SU-DHL-6 (cell line): ENCODE data around the gene ATXN7.

Source experiments
- H2AFZ ChIP-seq: fragments of 200-600 bp; sonication (generic); 2 replicates; pipeline ENCODE4 v1.6.1; 2014; ENCODE audit warnings: low read depth, mild to moderate bottlenecking, moderate library complexity, mixed read lengths, antibody characterized with exemption, low read length; ENCODE audit not compliant: severe bottlenecking
- H3F3A ChIP-seq: fragments of 200-600 bp; shearing (Covaris generic); 2 replicates; pipeline ENCODE4 v1.6.0; 2016; ENCODE audit warnings: antibody characterized with exemption, mild to moderate bottlenecking; ENCODE audit not compliant: insufficient read depth
- H3K27ac ChIP-seq: fragments of 200-600 bp; sonication (generic); 2 replicates; pipeline ENCODE4 v1.5.1; 2016; ENCODE audit warnings: low read depth, mild to moderate bottlenecking, low read length, moderate library complexity, mixed read lengths
- H3K27me3 ChIP-seq: fragments of 200-600 bp; sonication (generic), shearing (Covaris generic); 2 replicates; pipeline ENCODE4 v1.6.0; 2014; ENCODE audit warnings: mild to moderate bottlenecking, low read length
- H3K36me3 ChIP-seq: fragments of 200-600 bp; sonication (generic); 2 replicates; pipeline ENCODE4 v1.6.1; 2014; ENCODE audit warnings: mild to moderate bottlenecking, low read length, mixed read lengths
- H3K4me2 ChIP-seq: fragments of 300-600, 200-600 bp; shearing (Covaris generic), sonication (generic); 2 replicates; pipeline ENCODE4 v1.6.0; 2014; ENCODE audit warnings: low read length, low read depth, mild to moderate bottlenecking; ENCODE audit not compliant: poor library complexity, severe bottlenecking
- H3K4me3 ChIP-seq: fragments of 200-600 bp; sonication (generic); 2 replicates; pipeline ENCODE4 v1.5.1; 2014; ENCODE audit warnings: antibody characterized with exemption, low read length, mild to moderate bottlenecking, mixed read lengths; ENCODE audit not compliant: insufficient read depth, poor library complexity, severe bottlenecking
- H3K79me2 ChIP-seq: fragments of 200-600 bp; sonication (generic); 2 replicates; pipeline ENCODE4 v1.6.1; 2014; ENCODE audit warnings: mild to moderate bottlenecking, low read length, moderate library complexity; ENCODE audit not compliant: insufficient read depth
- H3K9ac ChIP-seq: fragments of 200-600 bp; sonication (generic); 2 replicates; pipeline ENCODE4 v1.7.0; 2014; ENCODE audit warnings: mild to moderate bottlenecking, low read length
- H3K9me2 ChIP-seq: fragments of 200-600 bp; sonication (generic); replicated peaks from 2 replicates; pipeline ENCODE4 v1.6.1; 2014; ENCODE audit warnings: low read length; ENCODE audit not compliant: insufficient read depth
- H3K9me3 ChIP-seq: fragments of 200-600 bp; sonication (generic); 2 replicates; pipeline ENCODE4 v1.6.1; 2014; ENCODE audit warnings: low read length, mixed read lengths; ENCODE audit not compliant: insufficient read depth
- H4K20me1 ChIP-seq: fragments of 200-600 bp; sonication (generic); 2 replicates; pipeline ENCODE4 v1.6.1; 2014; ENCODE audit warnings: low read depth, mild to moderate bottlenecking, antibody characterized with exemption, low read length, moderate library complexity, mixed read lengths
- CTCF ChIP-seq: fragments of 200-600 bp; sonication (generic); IDR thresholded peaks from one replicate; pipeline ENCODE4 v1.5.1; 2017; ENCODE audit warnings: antibody characterized with exemption, mild to moderate bottlenecking, low read length, moderate library complexity; ENCODE audit not compliant: insufficient read depth, poor library complexity, severe bottlenecking
- EZH2phosphoT487 ChIP-seq: fragments of 200-600 bp; sonication (generic), shearing (Covaris generic); conservative IDR thresholded peaks from 2 replicates; pipeline ENCODE4 v1.6.1; 2018; ENCODE audit warnings: mild to moderate bottlenecking, antibody characterized with exemption, low read length, moderate library complexity, mixed read lengths

The ATXN7 gene

GRCh38 chr3:63857311-63857710 lies 6.4 kb upstream of the ATXN7 start:
- H3K9me2 ChIP-seq, result no peaks in the 10 kb centered on the region
- no peak overlapping the region for H3K4me2 ChIP-seq
- TF ChIP-seq CTCF (no peak), EZH2phosphoT487 (no peak)
- 0 out of 2 replicates have a peak, but pooled peaks cover 5% of the 10 kb centered on the region for H4K20me1 ChIP-seq
- H3K27me3 ChIP-seq, result no peaks in the 10 kb centered on the region
- no peak overlapping the region for H2AFZ ChIP-seq
- H3F3A ChIP-seq, result no peaks in the 10 kb centered on the region
- peaks cover 94% of the 10 kb centered on the region for H3K79me2 ChIP-seq
- H3K4me3 ChIP-seq, result no peak overlapping the region
- H3K27ac ChIP-seq, result no peak overlapping the region
- H3K9me3 ChIP-seq, result no peaks in the 10 kb centered on the region
- H3K9ac ChIP-seq, result no peak overlapping the region
- H3K36me3 ChIP-seq, result no peaks in the 10 kb centered on the region

DNA sequence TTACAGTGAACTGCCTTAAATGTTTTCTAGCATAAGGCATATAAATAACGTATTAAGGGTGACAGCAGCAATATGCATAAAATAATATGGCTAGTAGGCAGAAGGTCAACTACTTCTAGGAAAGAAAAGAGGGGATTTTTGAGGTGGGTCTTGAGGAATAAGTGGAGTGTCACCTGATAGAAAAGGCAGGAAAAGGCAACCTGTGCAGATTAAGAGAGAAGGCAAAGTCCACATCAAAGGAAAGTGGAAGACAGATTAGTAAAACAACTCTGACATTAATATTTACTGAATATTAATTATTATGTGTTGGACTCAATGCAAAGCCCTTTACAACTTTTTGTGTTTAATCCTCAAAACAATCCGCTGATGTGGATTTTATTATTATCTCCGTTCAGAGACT lies 2.9 kb upstream of the ATXN7 start:
- H3K27me3 ChIP-seq, result no peaks in the 10 kb centered on the region
- H3K36me3 ChIP-seq, result no peaks in the 10 kb centered on the region
- 0 out of 2 replicates have a peak, but pooled peaks cover 5% of the 10 kb centered on the region for H4K20me1 ChIP-seq
- peaks cover 94% of the 10 kb centered on the region for H3K79me2 ChIP-seq
- no peaks in the 10 kb centered on the region for H3K9me3 ChIP-seq
- H2AFZ ChIP-seq, result no peak overlapping the region
- H3K9me2 ChIP-seq, result no peaks in the 10 kb centered on the region
- no peak overlapping the region for H3K4me2 ChIP-seq
- no peak overlapping the region for H3K4me3 ChIP-seq
- no peaks in the 10 kb centered on the region for H3F3A ChIP-seq
- H3K27ac ChIP-seq, result no peak overlapping the region
- TF ChIP-seq EZH2phosphoT487, result no peak
- no peak for TF ChIP-seq CTCF
- H3K9ac ChIP-seq, result no peak overlapping the region

GRCh38 chr3:63861306-63861705 lies 2.4 kb upstream of the ATXN7 start:
- H3K79me2 ChIP-seq, result peaks cover 94% of the 10 kb centered on the region
- H3K27ac ChIP-seq, result no peak overlapping the region
- H3K9me2 ChIP-seq, result no peaks in the 10 kb centered on the region
- no peaks in the 10 kb centered on the region for H3K27me3 ChIP-seq
- H4K20me1 ChIP-seq, result 0 out of 2 replicates have a peak, but pooled peaks cover 5% of the 10 kb centered on the region
- H3K9ac ChIP-seq, result no peak overlapping the region
- no peaks in the 10 kb centered on the region; the same call in 1 of the 2 replicates for H3K36me3 ChIP-seq
- no peaks in the 10 kb centered on the region for H3K9me3 ChIP-seq
- H2AFZ ChIP-seq, result no peak overlapping the region
- no peak overlapping the region for H3K4me3 ChIP-seq
- TF ChIP-seq EZH2phosphoT487 (no peak), CTCF (no peak)
- no peaks in the 10 kb centered on the region for H3F3A ChIP-seq
- H3K4me2 ChIP-seq, result no peak overlapping the region
